Breast epithelium (tissue), 4 donors: ENCODE measurements around the gene TM6SF1. TPM values are rescaled to one million over a fixed set of nuclear protein-coding genes. Genes with fewer than 3 reads are reported as not detected.
"Not testable (repeated sequence)": the region's sequence is repeated elsewhere in the genome, so short reads cannot be mapped to it uniquely, and the experiment has no call there.

Experiments used
- DNase-seq, 2 donors: peaks; one replicate each; pipeline ENCODE4 v3.0.0-alpha.2; 2019; ENCODE audit warnings: low spot score in 2 of 2
- H3K27ac ChIP-seq, 2 donors: fragments of 200-600 bp; sonication (generic) in 1 of 2; one replicate each; pipeline ENCODE4 v1.5.1; 2016 to 2019; ENCODE audit warnings: mild to moderate bottlenecking in 1 of 2
- H3K27me3 ChIP-seq, 2 donors: fragments of 200-600 bp; sonication (generic) in 1 of 2; one replicate each; pipeline versions ENCODE4 v1.5.1 to v1.6.0; 2017 to 2019; ENCODE audit warnings: control low read depth in 1 of 2, mild to moderate bottlenecking in 1 of 2
- H3K36me3 ChIP-seq: fragments of 200-600 bp; one replicate; pipeline ENCODE4 v1.5.1; 2019
- H3K4me1 ChIP-seq, 2 donors: fragments of 200-600 bp; sonication (generic); one replicate each; pipeline ENCODE4 v1.5.1; 2016 to 2019; ENCODE audit warnings: control low read depth in 1 of 2
- H3K4me3 ChIP-seq, 3 donors: fragments of 200-600 bp; sonication (generic); 1 replicate in 2 of 3; 2 replicates in 1 of 3; pipeline ENCODE4 v1.5.1; 2016 to 2019; ENCODE audit warnings: mild to moderate bottlenecking in 3 of 3, moderate library complexity in 2 of 3
- H3K9me3 ChIP-seq, 2 donors: fragments of 200-600 bp; sonication (generic) in 1 of 2; one replicate each; pipeline ENCODE4 v1.5.1; 2016 to 2019; ENCODE audit warnings: control low read depth in 1 of 2
- CTCF ChIP-seq, 3 donors: fragments of 450-650 bp; IDR thresholded peaks; one replicate each; pipeline ENCODE4 v1.5.1; 2016 to 2017; ENCODE audit warnings: antibody characterized with exemption in 3 of 3, mild to moderate bottlenecking in 3 of 3, moderate library complexity in 3 of 3
- POLR2A ChIP-seq: fragments of 450-650 bp; IDR thresholded peaks from one replicate; pipeline ENCODE4 v1.6.1; 2016; ENCODE audit warnings: antibody characterized with exemption, mild to moderate bottlenecking, moderate library complexity
- POLR2AphosphoS5 ChIP-seq, 3 donors: sonication (generic); formaldehyde crosslinking; IDR thresholded peaks; one replicate each; pipeline ENCODE4 v1.6.1; 2017; ENCODE audit warnings: antibody characterized with exemption in 3 of 3
- intact Hi-C: fragments of 100-400 bp; cut with DNase I; formaldehyde crosslinking; loops from one replicate; pipeline ENCODE4 v1.15.1; 2023; ENCODE audit warnings: low total_unique reads
- total RNA-seq, 3 donors: library from RNA; depleted of rRNA; stranded (reverse); fragments of >200 nt; gene quantifications; one replicate each; pipeline ENCODE4 v1.1.0, GENCODE V29; 2016

The TM6SF1 gene
- total RNA-seq, 3 donors from 2014 or later = 6.4 to 8.5 (median 7.3) TPM

- DNase-seq = no peak
- TF ChIP-seq POLR2A (no peak), POLR2AphosphoS5 (IDR thresholded peaks at IDR 0.05) (no peak), CTCF (IDR thresholded peaks at IDR 0.05) (no peak)
- Histone ChIP-seq H3K4me1 (no peaks in the 10 kb centered on the region), H3K27ac (no peak overlapping the region), H3K27me3 (peaks cover 0 to 10% of the 10 kb centered on the region in 2 donors), H3K36me3 (no peaks in the 10 kb centered on the region), H3K9me3 (no peaks in the 10 kb centered on the region), H3K4me3 (no peak overlapping the region)
- intact Hi-C loops = no loop called here
Measured at GRCh38 chr15:83082730-83083386, 24.6 kb upstream of the TM6SF1 start.

GRCh38 chr15:83085461-83085860 is 22.0 kb upstream of the TM6SF1 start:
- intact Hi-C loops, DNase-seq, H3K4me1 ChIP-seq, H3K36me3 ChIP-seq, H3K9me3 ChIP-seq, H3K4me3 ChIP-seq, H3K27ac ChIP-seq, H3K27me3 ChIP-seq: not testable (repeated sequence)

- DNase-seq, H3K4me3 ChIP-seq, H3K9me3 ChIP-seq, H3K4me1 ChIP-seq, H3K27me3 ChIP-seq, H3K27ac ChIP-seq, intact Hi-C loops, H3K36me3 ChIP-seq: not testable (repeated sequence)
Measured at GRCh38 chr15:83085864-83086552, 21.4 kb upstream of the TM6SF1 start.

DNA sequence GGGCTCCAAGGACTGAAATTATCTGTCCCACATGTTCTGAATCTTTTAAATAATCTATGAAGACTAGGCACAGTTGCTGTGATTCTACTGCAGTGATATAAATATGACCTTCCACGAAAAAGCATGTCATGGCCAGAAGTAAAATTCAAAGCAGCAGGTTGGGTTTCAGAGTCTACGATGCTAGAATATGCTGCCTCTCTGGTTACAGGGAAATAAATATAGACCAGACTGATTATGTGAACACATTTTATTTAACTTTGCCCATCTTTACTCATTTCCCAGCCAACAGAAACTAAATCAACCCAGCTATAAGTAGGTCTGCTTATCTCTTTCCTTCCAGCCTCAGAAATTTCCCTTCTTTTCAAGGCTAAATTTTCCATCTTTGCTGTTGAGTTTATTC is 19.9 kb upstream of the TM6SF1 start:
- intact Hi-C loops = no loop called here

GRCh38 chr15:83088876-83089275 is 18.6 kb upstream of the TM6SF1 start:
- DNase-seq = no peak
- no peak for TF ChIP-seq CTCF (IDR thresholded peaks at IDR 0.05)
- TF ChIP-seq POLR2A = no peak
- TF ChIP-seq POLR2AphosphoS5 (IDR thresholded peaks at IDR 0.05) = no peak
- no peak overlapping the region for H3K27ac ChIP-seq
- no peak overlapping the region for H3K4me3 ChIP-seq
- no peaks in the 10 kb centered on the region for H3K4me1 ChIP-seq
- no peaks in the 10 kb centered on the region for H3K36me3 ChIP-seq
- intact Hi-C loops = no loop called here
- no peaks in the 10 kb centered on the region for H3K9me3 ChIP-seq
- no peaks in the 10 kb centered on the region for H3K27me3 ChIP-seq

More for the DNA sequence above, 19.9 kb upstream of the TM6SF1 start:
- Histone ChIP-seq H3K27me3 (no peaks in the 10 kb centered on the region), H3K27ac (no peak overlapping the region), H3K4me3 (no peak overlapping the region), H3K9me3 (no peaks in the 10 kb centered on the region), H3K4me1 (no peaks in the 10 kb centered on the region), H3K36me3 (no peaks in the 10 kb centered on the region)
- no peak for DNase-seq
- TF ChIP-seq POLR2A (no peak), POLR2AphosphoS5 (IDR thresholded peaks at IDR 0.05) (no peak), CTCF (IDR thresholded peaks at IDR 0.05) (no peak)

DNA sequence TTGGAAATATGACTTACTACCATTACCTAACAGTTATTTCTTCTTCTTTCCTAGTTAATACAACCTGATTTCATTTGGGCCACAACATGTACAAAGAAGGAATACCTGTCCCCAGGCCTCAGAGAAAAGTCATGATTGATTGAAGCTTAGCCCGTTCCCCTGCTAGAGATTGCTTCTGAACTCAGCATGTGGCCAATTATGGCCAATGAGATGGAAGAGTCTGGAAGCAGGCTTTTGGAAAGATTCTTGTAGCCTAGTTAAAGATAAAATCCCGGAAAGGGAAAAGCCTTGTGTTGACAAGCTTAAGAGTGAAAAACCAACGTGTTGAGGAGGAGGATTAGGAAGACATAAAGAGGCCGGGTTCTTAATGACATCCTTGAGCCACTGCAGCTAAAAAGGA is 17.0 kb upstream of the TM6SF1 start:
- no peaks in the 10 kb centered on the region for H3K9me3 ChIP-seq
- intact Hi-C loops = no loop called here
- no peak overlapping the region for H3K27ac ChIP-seq
- DNase-seq = no peak
- H3K4me3 ChIP-seq = no peak overlapping the region
- no peaks in the 10 kb centered on the region for H3K36me3 ChIP-seq
- TF ChIP-seq POLR2AphosphoS5 (IDR thresholded peaks at IDR 0.05) (no peak), CTCF (IDR thresholded peaks at IDR 0.05) (no peak), POLR2A (no peak)
- no peaks in the 10 kb centered on the region for H3K4me1 ChIP-seq
- no peaks in the 10 kb centered on the region for H3K27me3 ChIP-seq

DNA sequence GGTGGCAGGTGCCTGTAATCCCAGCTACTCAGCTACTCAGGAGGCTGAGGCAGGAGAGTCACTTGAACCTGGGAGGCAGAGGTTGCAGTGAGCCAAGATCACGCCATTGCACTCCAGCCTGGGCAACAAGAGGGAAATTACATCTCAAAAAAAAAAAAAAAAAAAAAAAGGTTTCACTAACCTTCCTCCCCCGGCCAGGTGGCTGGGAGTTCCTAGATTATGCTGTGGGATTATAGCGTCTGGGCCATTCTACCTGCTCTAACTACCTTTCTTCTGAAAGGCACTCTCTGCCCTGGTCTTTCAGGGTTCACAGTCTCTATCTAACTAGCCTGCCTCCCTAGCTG is 15.5 kb upstream of the TM6SF1 start:
- H3K27ac ChIP-seq, H3K27me3 ChIP-seq, intact Hi-C loops, H3K4me3 ChIP-seq, H3K36me3 ChIP-seq, DNase-seq, H3K9me3 ChIP-seq, H3K4me1 ChIP-seq: not testable (repeated sequence)
